Mesothelial cell of epicardium (in vitro differentiated cells): ENCODE data around the gene HMGCR. TPM values are rescaled to one million over a fixed set of nuclear protein-coding genes. Genes with fewer than 3 reads are reported as not detected.
A peak's percentile ranks its signal among the peaks of the same experiment; 100 is the strongest.

Experiments
- DNase-seq, 2 experiments: peaks; one replicate each; pipeline ENCODE4 v3.0.0; 2021; ENCODE audit warnings: low spot score in 2 of 2; ENCODE audit not compliant: unreplicated experiment in 2 of 2
- H3K27ac Mint-ChIP-seq: 2 replicates; pipeline ENCODE4 v1.8.0; 2021; ENCODE audit warnings: mixed read lengths
- H3K27me3 Mint-ChIP-seq: 2 replicates; pipeline ENCODE4 v1.8.0; 2021; ENCODE audit warnings: low read depth, mixed read lengths
- H3K36me3 Mint-ChIP-seq: 2 replicates; pipeline ENCODE4 v1.8.0; 2021; ENCODE audit warnings: mixed read lengths
- H3K4me1 Mint-ChIP-seq: 2 replicates; pipeline ENCODE4 v1.8.0; 2021; ENCODE audit warnings: mixed read lengths
- H3K4me3 Mint-ChIP-seq: 2 replicates; pipeline ENCODE4 v1.8.0; 2021; ENCODE audit warnings: mild to moderate bottlenecking, moderate library complexity, mixed read lengths
- H3K9me3 Mint-ChIP-seq: 2 replicates; pipeline ENCODE4 v1.8.0; 2021; ENCODE audit warnings: mixed read lengths
- total RNA-seq: library from RNA; stranded (reverse); gene quantifications from 3 replicates; pipeline ENCODE4 v1.2.1, GENCODE V29; 2021
- TF ChIP-seq, protein P1 (sequence below): fragments of 200-600 bp; sonication (generic); IDR thresholded peaks from one replicate; pipeline ENCODE4 v1.5.0; 2021; ENCODE audit warnings: antibody characterized with exemption; ENCODE audit not compliant: unreplicated experiment

The HMGCR gene
- total RNA-seq, 1 donor from 2014 or later = 106 TPM

DNA sequence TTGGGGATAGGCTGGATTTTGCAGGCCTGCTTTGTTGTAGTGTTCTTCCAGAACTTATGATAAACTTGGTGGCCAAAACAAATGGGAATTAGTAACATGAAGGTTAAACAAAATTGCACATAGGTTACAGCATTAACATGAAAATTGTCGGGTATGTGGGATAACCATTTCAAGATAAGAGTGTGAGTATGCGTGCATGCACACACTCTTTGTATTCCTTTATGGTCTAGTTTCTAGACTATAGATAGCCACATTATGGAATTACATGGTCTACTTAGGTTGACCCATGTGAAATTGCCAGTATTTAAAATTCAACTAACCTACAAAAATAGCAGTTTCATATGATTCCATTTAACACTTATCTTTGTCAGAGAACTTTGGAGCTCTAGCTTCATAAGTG lies 1.4 kb downstream of the HMGCR start:
- Mint-ChIP-seq H3K4me3 (no peak overlapping the region), H3K4me1 (peaks cover 42% of the 10 kb centered on the region)

DNA sequence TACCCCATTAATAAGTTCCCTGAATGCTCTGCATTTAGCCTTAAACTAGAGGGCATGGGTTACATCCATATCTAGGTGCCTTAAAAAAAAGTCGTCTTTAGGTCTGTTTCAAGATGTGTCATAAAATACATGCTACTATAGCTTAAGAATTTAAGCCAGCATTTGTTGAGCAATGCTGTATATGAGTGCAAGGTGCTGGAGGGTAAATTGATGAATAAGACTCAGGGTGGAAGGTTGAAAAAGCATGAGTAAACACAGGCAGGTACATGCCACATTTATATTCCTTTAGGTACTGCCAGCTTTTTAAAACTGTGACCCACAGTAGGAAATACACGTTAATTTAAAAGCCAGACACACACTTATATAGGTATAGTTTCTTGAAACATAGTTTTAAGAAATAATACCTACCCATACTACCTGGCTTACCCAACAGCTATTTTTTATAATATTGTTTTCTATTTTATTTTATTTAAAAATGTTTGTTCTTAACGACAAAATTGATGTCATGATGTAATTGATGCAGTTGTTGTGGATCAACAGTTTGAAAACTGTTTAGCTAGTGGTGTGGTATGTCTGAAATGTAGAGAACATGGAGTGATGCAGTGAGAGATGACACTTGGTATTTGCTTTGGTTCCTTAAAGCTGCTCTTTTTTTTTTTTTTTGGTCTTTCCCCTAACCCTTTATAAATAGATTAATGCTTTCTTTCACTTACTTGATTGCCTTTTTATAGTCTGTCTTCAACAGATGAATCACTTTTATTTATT lies 3.9 kb downstream of the HMGCR start:
- TF ChIP-seq, protein P1, sequence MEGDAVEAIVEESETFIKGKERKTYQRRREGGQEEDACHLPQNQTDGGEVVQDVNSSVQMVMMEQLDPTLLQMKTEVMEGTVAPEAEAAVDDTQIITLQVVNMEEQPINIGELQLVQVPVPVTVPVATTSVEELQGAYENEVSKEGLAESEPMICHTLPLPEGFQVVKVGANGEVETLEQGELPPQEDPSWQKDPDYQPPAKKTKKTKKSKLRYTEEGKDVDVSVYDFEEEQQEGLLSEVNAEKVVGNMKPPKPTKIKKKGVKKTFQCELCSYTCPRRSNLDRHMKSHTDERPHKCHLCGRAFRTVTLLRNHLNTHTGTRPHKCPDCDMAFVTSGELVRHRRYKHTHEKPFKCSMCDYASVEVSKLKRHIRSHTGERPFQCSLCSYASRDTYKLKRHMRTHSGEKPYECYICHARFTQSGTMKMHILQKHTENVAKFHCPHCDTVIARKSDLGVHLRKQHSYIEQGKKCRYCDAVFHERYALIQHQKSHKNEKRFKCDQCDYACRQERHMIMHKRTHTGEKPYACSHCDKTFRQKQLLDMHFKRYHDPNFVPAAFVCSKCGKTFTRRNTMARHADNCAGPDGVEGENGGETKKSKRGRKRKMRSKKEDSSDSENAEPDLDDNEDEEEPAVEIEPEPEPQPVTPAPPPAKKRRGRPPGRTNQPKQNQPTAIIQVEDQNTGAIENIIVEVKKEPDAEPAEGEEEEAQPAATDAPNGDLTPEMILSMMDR = no peak
- DNase-seq = no peak
- Mint-ChIP-seq H3K27me3 (no peaks in the 10 kb centered on the region), H3K9me3 (no peaks in the 10 kb centered on the region), H3K36me3 (peaks cover 16% of the 10 kb centered on the region), H3K4me1 (peaks cover 42% of the 10 kb centered on the region), H3K27ac (peak overlapping the region; percentile 22), H3K4me3 (no peak overlapping the region)

More for the DNA sequence above, 1.4 kb downstream of the HMGCR start:
- H3K27me3 Mint-ChIP-seq = no peaks in the 10 kb centered on the region
- H3K27ac Mint-ChIP-seq = no peak overlapping the region
- TF ChIP-seq, protein P1 = no peak
- DNase-seq = no peak
- H3K9me3 Mint-ChIP-seq = no peaks in the 10 kb centered on the region
- peaks cover 2% of the 10 kb centered on the region for H3K36me3 Mint-ChIP-seq

DNA sequence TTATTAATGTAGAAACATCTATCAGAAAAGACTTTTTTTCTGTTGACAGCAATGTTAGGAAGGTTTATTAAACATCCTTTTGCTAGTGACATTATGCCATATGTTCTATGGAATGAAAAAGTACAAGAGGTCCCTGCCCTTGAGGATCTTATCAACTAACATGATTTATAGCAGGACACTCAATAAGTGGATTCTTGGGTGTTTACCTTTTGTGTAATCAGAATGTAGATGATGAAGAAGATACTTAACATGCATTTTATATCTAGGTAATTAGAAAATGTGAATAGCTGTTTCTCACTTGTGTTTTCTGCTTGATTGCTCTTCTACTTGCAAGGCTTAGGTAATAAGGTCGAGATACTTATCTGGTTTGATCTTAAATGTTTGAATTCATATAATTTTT lies 4.9 kb downstream of the HMGCR start:
- peak overlapping the region; percentile 22 for H3K27ac Mint-ChIP-seq
- peaks cover 20% of the 10 kb centered on the region for H3K36me3 Mint-ChIP-seq
- no peaks in the 10 kb centered on the region for H3K9me3 Mint-ChIP-seq
- H3K4me1 Mint-ChIP-seq = peaks cover 42% of the 10 kb centered on the region
- DNase-seq = no peak
- no peak overlapping the region for H3K4me3 Mint-ChIP-seq
- TF ChIP-seq, protein P1 = no peak
- H3K27me3 Mint-ChIP-seq = no peaks in the 10 kb centered on the region

DNA sequence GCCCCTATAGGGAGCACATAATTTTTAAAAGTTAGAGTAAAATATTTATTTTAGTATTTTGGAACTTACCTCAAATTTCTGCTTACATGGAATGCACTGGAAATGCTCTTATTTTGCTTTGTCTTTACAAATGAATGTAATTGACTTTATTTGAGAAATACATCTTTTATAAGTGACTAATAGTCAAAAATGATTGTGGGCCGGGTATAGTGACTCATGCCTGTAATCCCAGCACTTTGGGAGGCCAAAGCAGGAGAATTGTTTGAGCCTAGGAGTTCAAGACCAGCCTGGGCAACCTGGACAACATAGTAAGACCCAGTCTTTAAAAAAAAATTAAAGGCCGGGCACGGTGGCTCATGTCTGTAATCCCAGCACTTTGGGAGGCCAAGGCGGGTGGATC lies 5.8 kb downstream of the HMGCR start:
- Mint-ChIP-seq H3K36me3 (peaks cover 25% of the 10 kb centered on the region), H3K4me3 (no peak overlapping the region)

DNA sequence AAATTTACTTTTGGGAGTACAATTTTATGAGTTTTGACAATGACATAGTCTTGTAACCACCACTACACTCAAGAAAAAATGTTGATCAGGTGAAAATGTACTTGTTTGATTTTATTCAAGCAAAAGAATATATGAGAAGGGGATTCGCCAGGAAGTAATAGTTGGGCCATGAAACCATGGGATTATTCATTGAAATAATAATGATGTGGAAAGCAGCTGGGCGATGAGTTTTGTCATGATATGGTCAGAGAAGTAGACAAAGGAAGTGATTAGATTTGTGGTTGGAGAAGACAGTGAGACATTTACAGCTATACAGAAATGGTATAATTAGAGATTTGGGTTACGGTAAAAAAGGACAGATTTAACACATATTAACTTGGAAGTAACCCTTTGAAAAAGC lies 11.2 kb downstream of the HMGCR start:
- H3K27ac Mint-ChIP-seq = no peak overlapping the region
- H3K4me1 Mint-ChIP-seq = no peaks in the 10 kb centered on the region
- H3K4me3 Mint-ChIP-seq = no peak overlapping the region
- TF ChIP-seq, protein P1 = no peak
- DNase-seq = no peak
- no peaks in the 10 kb centered on the region for H3K27me3 Mint-ChIP-seq
- H3K9me3 Mint-ChIP-seq = no peaks in the 10 kb centered on the region
- peaks cover 49% of the 10 kb centered on the region for H3K36me3 Mint-ChIP-seq

More for the DNA sequence above, 5.8 kb downstream of the HMGCR start:
- no peak for DNase-seq
- no peaks in the 10 kb centered on the region for H3K27me3 Mint-ChIP-seq
- no peaks in the 10 kb centered on the region for H3K9me3 Mint-ChIP-seq
- no peak overlapping the region for H3K27ac Mint-ChIP-seq
- peaks cover 39% of the 10 kb centered on the region for H3K4me1 Mint-ChIP-seq
- TF ChIP-seq, protein P1 = no peak
